Endothelial cell of umbilical vein (primary cell): Measurements from ENCODE around the gene INTS6L. TPM values are rescaled to one million over a fixed set of nuclear protein-coding genes. Genes with fewer than 3 reads are reported as not detected.

Experiments used
- BruUV-seq: library from RNA; stranded (reverse); fragments of 400-500 nt; replicated peaks from 2 replicates; lab custom pipeline; 2021; lab: Mats Ljungman, UMichigan
- CTCF ChIA-PET: fragments of 300-600, 350-600 bp; sonication (Branson Sonifier 250); formaldehyde crosslinking; loops from one replicate; lab custom pipeline; 2021; ENCODE audit warnings: antibody characterized with exemption, inconsistent platforms; lab: Charles Lee
- POLR2A ChIA-PET: fragments of 300-600, 350-600 bp; sonication (Branson Sonifier 250); formaldehyde crosslinking; loops from one replicate; lab custom pipeline; 2021; ENCODE audit warnings: antibody characterized with exemption, inconsistent platforms; lab: Charles Lee
- DNase-seq: peaks from one replicate; pipeline ENCODE4 v3.0.0-alpha.2; 2011; ENCODE audit warnings: low read depth, low spot score
- FAIRE-seq: peaks from 2 replicates; lab custom pipeline; 2011; peaks lifted over from hg19 to GRCh38; lab: Jason Lieb, UNC
- H2AFZ ChIP-seq: 2 replicates; pipeline ENCODE4 v1.6.0; 2012; ENCODE audit warnings: low read depth, low read length, control low read depth, inconsistent platforms
- H3K27ac ChIP-seq: 2 replicates; pipeline ENCODE4 v1.5.1; 2011; ENCODE audit warnings: low read depth, mild to moderate bottlenecking, control low read depth, low read length, moderate library complexity; ENCODE audit not compliant: insufficient read depth
- H3K27me3 ChIP-seq, 2 experiments: 2 replicates each; pipeline versions ENCODE4 v1.6.0 to v1.6.1; 2011; ENCODE audit warnings: low read length in 2 of 2, mixed read lengths in 1 of 2; ENCODE audit not compliant: control insufficient read depth in 2 of 2, insufficient read depth in 2 of 2
- H3K36me3 ChIP-seq, 2 experiments: 2 replicates in 1 of 2; 3 replicates in 1 of 2; pipeline ENCODE4 v1.5.1; 2011; ENCODE audit warnings: low read length in 2 of 2, mild to moderate bottlenecking in 1 of 2, moderate library complexity in 1 of 2; ENCODE audit not compliant: control insufficient read depth in 2 of 2, insufficient read depth in 2 of 2; ENCODE audit errors: extremely low read depth in 1 of 2
- H3K4me1 ChIP-seq: 3 replicates; pipeline ENCODE4 v1.5.1; 2011; ENCODE audit warnings: mild to moderate bottlenecking, low read length; ENCODE audit not compliant: control insufficient read depth, insufficient read depth; ENCODE audit errors: extremely low read depth
- H3K4me2 ChIP-seq: 2 replicates; pipeline ENCODE4 v1.6.1; 2011; ENCODE audit warnings: low read length, control low read depth, mixed read lengths; ENCODE audit not compliant: insufficient read depth
- H3K4me3 ChIP-seq, 3 experiments: fragments of 200-600 bp in 1 of 3; sonication (generic), shearing (Covaris generic) in 1 of 3; replicated peaks in 1 of 3; 2 replicates each; pipeline ENCODE4 v1.5.1; 2011 to 2016; ENCODE audit warnings: control low read depth in 3 of 3, low read length in 3 of 3, mild to moderate bottlenecking in 2 of 3, inconsistent platforms in 1 of 3, low read depth in 1 of 3, moderate library complexity in 1 of 3; ENCODE audit not compliant: insufficient read depth in 1 of 3
- H3K79me2 ChIP-seq: 2 replicates; pipeline ENCODE4 v1.6.0; 2012; ENCODE audit warnings: low read length, inconsistent platforms; ENCODE audit not compliant: control insufficient read depth, insufficient read depth
- H3K9ac ChIP-seq: replicated peaks from 2 replicates; pipeline ENCODE3; 2011; ENCODE audit warnings: low read length, control low read depth; ENCODE audit not compliant: insufficient read depth; ENCODE audit errors: extremely low read depth
- H3K9me1 ChIP-seq: replicated peaks from 3 replicates; pipeline ENCODE4 v1.6.0; 2011; ENCODE audit warnings: mild to moderate bottlenecking, low read length; ENCODE audit not compliant: control insufficient read depth, insufficient read depth; ENCODE audit errors: extremely low read depth
- H3K9me3 ChIP-seq: replicated peaks from 2 replicates; pipeline ENCODE4 v1.5.1; 2012; ENCODE audit warnings: low read length, inconsistent platforms; ENCODE audit not compliant: control insufficient read depth, insufficient read depth
- H4K20me1 ChIP-seq: replicated peaks from 2 replicates; pipeline ENCODE3; 2011; ENCODE audit warnings: mild to moderate bottlenecking, low read length; ENCODE audit not compliant: control insufficient read depth, insufficient read depth; ENCODE audit errors: extremely low read depth
- EZH2 ChIP-seq: IDR thresholded peaks from 2 replicates; pipeline ENCODE4 v1.6.1; 2012; ENCODE audit warnings: borderline replicate concordance, low read depth, mild to moderate bottlenecking, moderate library complexity, low read length, inconsistent platforms; ENCODE audit not compliant: severe bottlenecking
- FOS ChIP-seq: IDR thresholded peaks from 2 replicates; pipeline ENCODE4 v1.6.1; 2011; ENCODE audit warnings: mild to moderate bottlenecking, low read length, moderate library complexity, borderline replicate concordance; ENCODE audit not compliant: insufficient read depth
- GATA2 ChIP-seq: IDR thresholded peaks from 2 replicates; pipeline ENCODE4 v1.7.0; 2011; ENCODE audit warnings: low read depth, mild to moderate bottlenecking, moderate library complexity, mixed read lengths, low read length; ENCODE audit not compliant: insufficient read length, insufficient read depth
- JUN ChIP-seq: IDR thresholded peaks from 2 replicates; pipeline ENCODE4 v1.6.1; 2011; ENCODE audit warnings: borderline replicate concordance, low read depth; ENCODE audit not compliant: insufficient read length, insufficient read depth
- MYC ChIP-seq: IDR thresholded peaks from one replicate; pipeline ENCODE4 v1.6.1; 2011; ENCODE audit warnings: mild to moderate bottlenecking, low read depth, low read length
- POLR2A ChIP-seq: IDR thresholded peaks from 2 replicates; pipeline ENCODE4 v1.6.1; 2012; ENCODE audit warnings: low read depth, mild to moderate bottlenecking, control low read depth, low read length
- POLR2AphosphoS5 ChIP-seq: IDR thresholded peaks from 2 replicates; pipeline ENCODE4 v1.6.1; 2012; ENCODE audit warnings: low read depth, mild to moderate bottlenecking, control low read depth, low read length, moderate library complexity; ENCODE audit not compliant: insufficient read depth
- dilution Hi-C: fragments of 300-500 bp; cut with MboI; formaldehyde crosslinking; loops from one replicate; pipeline ENCODE4 v1.15.0; 2019; ENCODE audit warnings: low sequenced_read_pairs; ENCODE audit not compliant: extremely low pct_ligation_motif_present
- intact Hi-C: fragments of 100-400 bp; cut with micrococcal nuclease; formaldehyde crosslinking; loops from one replicate; pipeline ENCODE4 v1.10.0; 2022
- polyA plus RNA-seq, 4 experiments: library from polyadenylated mRNA; depleted of rRNA in 3 of 4; stranded (reverse) in 3 of 4; unstranded in 1 of 4; fragments of >200 nt; gene quantifications; 2 replicates each; pipeline versions ENCODE4 v1.2.1 to v1.2.3, GENCODE V29; 2011 to 2012; ENCODE audit warnings: missing spikeins in 1 of 4
- total RNA-seq: library from RNA; stranded (reverse); gene quantifications from 2 replicates; pipeline ENCODE4 v1.2.3, GENCODE V29; 2021
- TF ChIP-seq, protein P1 (sequence below), 2 donors: IDR thresholded peaks; 1 replicate in 1 of 2; 2 replicates in 1 of 2; pipeline ENCODE4 v1.5.1; 2011; ENCODE audit warnings: low read length in 2 of 2, mild to moderate bottlenecking in 2 of 2, moderate library complexity in 2 of 2, control low read depth in 1 of 2, inconsistent platforms in 1 of 2, low read depth in 1 of 2; ENCODE audit not compliant: insufficient read depth in 1 of 2; ENCODE audit errors: extremely low read depth in 1 of 2
- TF ChIP-seq, protein P2 (sequence below): IDR thresholded peaks from 2 replicates; pipeline ENCODE4 v1.6.1; 2011; ENCODE audit not compliant: insufficient read depth, insufficient read length

INTS6L gene
- total and polyA plus RNA-seq, 2 donors (not counting 3 experiments of a cell fraction or from before 2014, with no cell fraction given): 5.2 to 7.5 TPM

DNA sequence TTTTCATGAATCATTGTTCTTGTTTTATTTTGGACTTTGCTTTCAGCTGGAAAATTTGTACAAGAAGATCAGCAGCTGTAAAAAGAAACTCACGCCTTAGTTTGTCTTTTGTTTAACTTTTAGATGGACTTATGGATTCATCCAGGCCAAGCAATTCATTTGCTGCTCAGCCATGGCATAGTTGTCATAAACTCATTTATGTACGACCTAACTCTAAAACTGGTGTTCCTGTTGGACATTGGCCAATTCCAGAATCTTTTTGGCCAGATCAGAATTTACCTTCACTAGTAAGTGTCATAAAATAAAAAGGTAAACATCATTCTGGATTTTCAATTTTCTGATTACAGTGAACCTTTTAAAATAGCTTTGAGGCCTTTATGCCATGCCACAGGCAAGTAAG is 29.1 kb downstream of the INTS6L start:
- no peak overlapping the region for H3K4me3 ChIP-seq
- POLR2A ChIA-PET: no interaction called here
- H3K79me2 ChIP-seq: no peaks in the 10 kb centered on the region
- no peaks in the 10 kb centered on the region for H3K9me1 ChIP-seq
- no peak overlapping the region for H3K4me2 ChIP-seq
- H3K9me3 ChIP-seq: no peaks in the 10 kb centered on the region
- DNase-seq: no peak
- H3K4me1 ChIP-seq: no peaks in the 10 kb centered on the region
- no peak for FAIRE-seq
- intact Hi-C loops (no loop called here), dilution Hi-C loops (no loop called here)
- H3K9ac ChIP-seq: no peak overlapping the region
- H3K27me3 ChIP-seq: no peaks in the 10 kb centered on the region
- no TSS peak for BruUV-seq
- no peak overlapping the region for H3K27ac ChIP-seq
- H3K36me3 ChIP-seq: no peaks in the 10 kb centered on the region
- H4K20me1 ChIP-seq: no peaks in the 10 kb centered on the region
- TF ChIP-seq MYC (no peak), FOS (no peak), GATA2 (no peak), POLR2A (no peak), POLR2AphosphoS5 (no peak), EZH2 (no peak), JUN (no peak)
- TF ChIP-seq, protein P1, sequence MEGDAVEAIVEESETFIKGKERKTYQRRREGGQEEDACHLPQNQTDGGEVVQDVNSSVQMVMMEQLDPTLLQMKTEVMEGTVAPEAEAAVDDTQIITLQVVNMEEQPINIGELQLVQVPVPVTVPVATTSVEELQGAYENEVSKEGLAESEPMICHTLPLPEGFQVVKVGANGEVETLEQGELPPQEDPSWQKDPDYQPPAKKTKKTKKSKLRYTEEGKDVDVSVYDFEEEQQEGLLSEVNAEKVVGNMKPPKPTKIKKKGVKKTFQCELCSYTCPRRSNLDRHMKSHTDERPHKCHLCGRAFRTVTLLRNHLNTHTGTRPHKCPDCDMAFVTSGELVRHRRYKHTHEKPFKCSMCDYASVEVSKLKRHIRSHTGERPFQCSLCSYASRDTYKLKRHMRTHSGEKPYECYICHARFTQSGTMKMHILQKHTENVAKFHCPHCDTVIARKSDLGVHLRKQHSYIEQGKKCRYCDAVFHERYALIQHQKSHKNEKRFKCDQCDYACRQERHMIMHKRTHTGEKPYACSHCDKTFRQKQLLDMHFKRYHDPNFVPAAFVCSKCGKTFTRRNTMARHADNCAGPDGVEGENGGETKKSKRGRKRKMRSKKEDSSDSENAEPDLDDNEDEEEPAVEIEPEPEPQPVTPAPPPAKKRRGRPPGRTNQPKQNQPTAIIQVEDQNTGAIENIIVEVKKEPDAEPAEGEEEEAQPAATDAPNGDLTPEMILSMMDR (IDR thresholded peaks at IDR 0.05; ENCODE audit: extremely low read depth in 1 of 2, insufficient read depth in 1 of 2, low read depth in 1 of 2, low read length in 2 of 2): no peak
- TF ChIP-seq, protein P2, sequence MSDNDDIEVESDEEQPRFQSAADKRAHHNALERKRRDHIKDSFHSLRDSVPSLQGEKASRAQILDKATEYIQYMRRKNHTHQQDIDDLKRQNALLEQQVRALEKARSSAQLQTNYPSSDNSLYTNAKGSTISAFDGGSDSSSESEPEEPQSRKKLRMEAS: no peak
- no peak overlapping the region for H2AFZ ChIP-seq
- CTCF ChIA-PET: no interaction called here
